HCT116 (cell line): ENCODE measurements around the gene S100PBP. TPM values are rescaled to one million over a fixed set of nuclear protein-coding genes. Genes with fewer than 3 reads are reported as not detected.

Experiments
- ATAC-seq: fragments of 200-7000 bp; cut with Tn5 transposase; 2 replicates; pipeline ENCODE4 v1.9.1; 2020; ENCODE audit warnings: mild to moderate bottlenecking, moderate library complexity
- BruUV-seq: library from RNA; stranded (reverse); fragments of 400-500 nt; replicated peaks from 2 replicates; lab custom pipeline; 2021; lab: Mats Ljungman, UMichigan
- CTCF ChIA-PET: fragments of 300-600 bp; sonication (Branson Sonifier 250); formaldehyde crosslinking; loops from one replicate; lab custom pipeline; 2021; ENCODE audit warnings: antibody characterized with exemption; lab: Charles Lee
- POLR2A ChIA-PET: fragments of 300-600, 350-600 bp; sonication (Branson Sonifier 250); formaldehyde crosslinking; loops from one replicate; lab custom pipeline; 2021; ENCODE audit warnings: antibody characterized with exemption; lab: Charles Lee
- RAD21 ChIA-PET, 2 experiments: fragments of 300-600 bp; sonication (Branson Sonifier 250); formaldehyde crosslinking; loops; one replicate each; lab custom pipeline; 2023; ENCODE audit warnings: low total read pairs in 2 of 2; ENCODE audit not compliant: uncharacterized antibody in 2 of 2, unreplicated experiment in 2 of 2, low non-redundant PET in 1 of 2; lab: Charles Lee
- DNase-seq: peaks from one replicate; pipeline ENCODE4 v3.0.0-alpha.2; 2010; ENCODE audit warnings: low read depth, low spot score
- H2AFZ ChIP-seq: fragments of 200-600 bp; shearing (Covaris generic), sonication (generic); 2 replicates; pipeline ENCODE4 v1.6.1; 2017; ENCODE audit warnings: low read depth, mixed run types, mixed read lengths, antibody characterized with exemption, low read length; ENCODE audit not compliant: poor library complexity, severe bottlenecking
- H3K27ac ChIP-seq: 2 replicates; pipeline ENCODE4 v1.5.1; 2012; ENCODE audit warnings: low read depth, low read length
- H3K27me3 ChIP-seq: fragments of 200-600 bp; sonication (generic); 2 replicates; pipeline ENCODE4 v1.6.1; 2016; ENCODE audit warnings: mixed run types, low read length, mixed read lengths; ENCODE audit not compliant: insufficient read depth
- H3K36me3 ChIP-seq, 2 experiments: fragments of 200-500 bp in 1 of 2; fragments of 200-600 bp in 1 of 2; sonication (Bioruptor generic) in 1 of 2; sonication (generic) in 1 of 2; 2 replicates each; pipeline versions ENCODE4 v1.5.1 to v1.6.1; 2014 to 2016; ENCODE audit warnings: low read length in 2 of 2, inconsistent platforms in 1 of 2, mixed read lengths in 1 of 2, mixed run types in 1 of 2; ENCODE audit not compliant: insufficient read depth in 2 of 2, control insufficient read depth in 1 of 2
- H3K4me1 ChIP-seq, 2 experiments: fragments of 200-600 bp in 1 of 2; sonication (generic) in 1 of 2; 2 replicates each; pipeline versions ENCODE4 v1.5.1 to v1.6.1; 2012 to 2017; ENCODE audit warnings: low read length in 2 of 2, inconsistent platforms in 1 of 2, mild to moderate bottlenecking in 1 of 2, mixed read lengths in 1 of 2, mixed run types in 1 of 2, moderate library complexity in 1 of 2; ENCODE audit not compliant: insufficient read depth in 2 of 2, control insufficient read depth in 1 of 2
- H3K4me2 ChIP-seq: fragments of 200-600 bp; sonication (generic); 2 replicates; pipeline ENCODE4 v1.6.1; 2017; ENCODE audit warnings: mixed run types, low read length, mixed read lengths
- H3K4me3 ChIP-seq, 2 experiments: fragments of 200-600 bp in 1 of 2; sonication (generic) in 1 of 2; replicated peaks in 1 of 2; 2 replicates each; pipeline ENCODE4 v1.5.1; 2011 to 2016; ENCODE audit warnings: low read length in 2 of 2, control low read depth in 1 of 2, low read depth in 1 of 2, mild to moderate bottlenecking in 1 of 2, mixed read lengths in 1 of 2, mixed run types in 1 of 2
- H3K79me2 ChIP-seq: fragments of 200-600 bp; sonication (generic); 2 replicates; pipeline ENCODE4 v1.6.1; 2017; ENCODE audit warnings: mild to moderate bottlenecking, mixed run types, low read length, moderate library complexity, mixed read lengths; ENCODE audit not compliant: insufficient read depth
- H3K9ac ChIP-seq: fragments of 200-600 bp; sonication (generic); 2 replicates; pipeline ENCODE4 v1.6.1; 2016; ENCODE audit warnings: low read length, mixed read lengths
- H3K9me2 ChIP-seq: fragments of 200-600 bp; sonication (generic), shearing (Covaris generic); 2 replicates; pipeline ENCODE4 v1.6.1; 2017; ENCODE audit warnings: mixed run types, mild to moderate bottlenecking, moderate library complexity; ENCODE audit not compliant: insufficient read depth
- H3K9me3 ChIP-seq, 2 experiments: fragments of 200-500 bp in 1 of 2; fragments of 200-600 bp in 1 of 2; sonication (Bioruptor generic) in 1 of 2; sonication (generic) in 1 of 2; 2 replicates each; pipeline ENCODE4 v1.6.1; 2014 to 2017; ENCODE audit warnings: low read length in 2 of 2, mixed read lengths in 2 of 2, inconsistent platforms in 1 of 2, low read depth in 1 of 2, mild to moderate bottlenecking in 1 of 2, mixed run types in 1 of 2, moderate library complexity in 1 of 2; ENCODE audit not compliant: control insufficient read depth in 1 of 2, insufficient read depth in 1 of 2
- H4K20me1 ChIP-seq: fragments of 200-600 bp; sonication (generic), shearing (Covaris generic); 2 replicates; pipeline ENCODE4 v1.6.1; 2017; ENCODE audit warnings: mixed run types, mild to moderate bottlenecking, moderate library complexity; ENCODE audit not compliant: insufficient read depth
- ATF3 ChIP-seq: IDR thresholded peaks from 2 replicates; pipeline ENCODE4 v1.6.1; 2012
- CBX3 ChIP-seq: IDR thresholded peaks from 2 replicates; pipeline ENCODE4 v1.6.1; 2012; ENCODE audit warnings: low read depth
- CEBPB ChIP-seq: IDR thresholded peaks from 2 replicates; pipeline ENCODE4 v1.6.1; 2012; ENCODE audit warnings: low read depth
- EZH2 ChIP-seq: fragments of 200-600 bp; sonication (generic); IDR thresholded peaks from 2 replicates; pipeline ENCODE4 v1.6.1; 2017; ENCODE audit warnings: antibody characterized with exemption, mixed run types
- JUND ChIP-seq: IDR thresholded peaks from 2 replicates; pipeline ENCODE4 v1.6.1; 2012
- RAD21 ChIP-seq: IDR thresholded peaks from 2 replicates; pipeline ENCODE4 v1.6.1; 2012; ENCODE audit warnings: low read depth, mild to moderate bottlenecking
- SP1 ChIP-seq: IDR thresholded peaks from 2 replicates; pipeline ENCODE4 v1.6.1; 2012; ENCODE audit warnings: low read depth
- SRF ChIP-seq: IDR thresholded peaks from 2 replicates; pipeline ENCODE4 v1.6.1; 2012; ENCODE audit warnings: low read depth
- TCF7L2 ChIP-seq: IDR thresholded peaks from 2 replicates; pipeline ENCODE4 v1.7.0; 2011; ENCODE audit warnings: borderline replicate concordance, inconsistent platforms; ENCODE audit not compliant: insufficient read depth, insufficient read length; ENCODE audit errors: extremely low read depth
- ZFX ChIP-seq: fragments of 450-650 bp; IDR thresholded peaks from 2 replicates; pipeline ENCODE4 v1.6.1; 2017
- intact Hi-C: fragments of 100-400 bp; cut with micrococcal nuclease; formaldehyde crosslinking; loops from 2 replicates; pipeline ENCODE4 v1.10.0; 2022
- total RNA-seq: library from RNA; stranded (reverse); gene quantifications from one replicate; pipeline ENCODE4 v1.2.1, GENCODE V29; 2021; ENCODE audit not compliant: unreplicated experiment
- TF ChIP-seq, protein P1 (sequence below): IDR thresholded peaks from 2 replicates; pipeline ENCODE4 v1.6.1; 2012; ENCODE audit warnings: low read depth

S100PBP gene
- total RNA-seq, 1 experiment from 2014 or later = 38.2 TPM

- H3K36me3 ChIP-seq = peaks cover 14 to 17% of the 10 kb centered on the region in 2 experiments; a peak in 2 of 4 replicates
- TF ChIP-seq RAD21 = no peak
- no peak for TF ChIP-seq ZFX
- TF ChIP-seq ATF3 = no peak
- no peak for TF ChIP-seq TCF7L2
- TF ChIP-seq, protein P1, sequence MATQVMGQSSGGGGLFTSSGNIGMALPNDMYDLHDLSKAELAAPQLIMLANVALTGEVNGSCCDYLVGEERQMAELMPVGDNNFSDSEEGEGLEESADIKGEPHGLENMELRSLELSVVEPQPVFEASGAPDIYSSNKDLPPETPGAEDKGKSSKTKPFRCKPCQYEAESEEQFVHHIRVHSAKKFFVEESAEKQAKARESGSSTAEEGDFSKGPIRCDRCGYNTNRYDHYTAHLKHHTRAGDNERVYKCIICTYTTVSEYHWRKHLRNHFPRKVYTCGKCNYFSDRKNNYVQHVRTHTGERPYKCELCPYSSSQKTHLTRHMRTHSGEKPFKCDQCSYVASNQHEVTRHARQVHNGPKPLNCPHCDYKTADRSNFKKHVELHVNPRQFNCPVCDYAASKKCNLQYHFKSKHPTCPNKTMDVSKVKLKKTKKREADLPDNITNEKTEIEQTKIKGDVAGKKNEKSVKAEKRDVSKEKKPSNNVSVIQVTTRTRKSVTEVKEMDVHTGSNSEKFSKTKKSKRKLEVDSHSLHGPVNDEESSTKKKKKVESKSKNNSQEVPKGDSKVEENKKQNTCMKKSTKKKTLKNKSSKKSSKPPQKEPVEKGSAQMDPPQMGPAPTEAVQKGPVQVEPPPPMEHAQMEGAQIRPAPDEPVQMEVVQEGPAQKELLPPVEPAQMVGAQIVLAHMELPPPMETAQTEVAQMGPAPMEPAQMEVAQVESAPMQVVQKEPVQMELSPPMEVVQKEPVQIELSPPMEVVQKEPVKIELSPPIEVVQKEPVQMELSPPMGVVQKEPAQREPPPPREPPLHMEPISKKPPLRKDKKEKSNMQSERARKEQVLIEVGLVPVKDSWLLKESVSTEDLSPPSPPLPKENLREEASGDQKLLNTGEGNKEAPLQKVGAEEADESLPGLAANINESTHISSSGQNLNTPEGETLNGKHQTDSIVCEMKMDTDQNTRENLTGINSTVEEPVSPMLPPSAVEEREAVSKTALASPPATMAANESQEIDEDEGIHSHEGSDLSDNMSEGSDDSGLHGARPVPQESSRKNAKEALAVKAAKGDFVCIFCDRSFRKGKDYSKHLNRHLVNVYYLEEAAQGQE = no peak
- TF ChIP-seq EZH2 = no peak
- TF ChIP-seq SRF = no peak
- no peak for TF ChIP-seq JUND
- TF ChIP-seq CBX3 = no peak
- TF ChIP-seq CEBPB = no peak
- no peak for TF ChIP-seq SP1
- intact Hi-C loops = no loop called here
These were observed 42.5 kb downstream of the S100PBP start for GRCh38 chr1:32859915-32860314.

More at GRCh38 chr1:32859915-32860314, 42.5 kb downstream of the S100PBP start:
- Histone ChIP-seq H2AFZ (no peak overlapping the region), H3K79me2 (no peaks in the 10 kb centered on the region), H4K20me1 (no peaks in the 10 kb centered on the region; the same call in 1 of the 2 replicates), H3K4me3 (no peak overlapping the region), H3K9me2 (no peaks in the 10 kb centered on the region), H3K27ac (no peak overlapping the region), H3K9ac (no peak overlapping the region), H3K4me1 (no peaks in the 10 kb centered on the region), H3K27me3 (no peaks in the 10 kb centered on the region), H3K9me3 (no peaks in the 10 kb centered on the region), H3K4me2 (no peak overlapping the region)
- no peak for ATAC-seq
- CTCF ChIA-PET = no interaction called here
- no TSS peak for BruUV-seq
- RAD21 ChIA-PET = no interaction called here
- POLR2A ChIA-PET = no interaction called here
- no peak for DNase-seq
